ENCODE data around the gene IDNK.
A peak's percentile ranks its signal among the peaks of the same experiment; 100 is the strongest.

The IDNK gene

GRCh38 chr9:83636813-83637212, 13.9 kb downstream of the IDNK start:
- DNase-seq, result peak; percentile 86

GRCh38 chr9:83637389-83637788, 14.4 kb downstream of the IDNK start:
- DNase-seq, result peak; percentile 74

- DNase-seq, result no peak
Observed at GRCh38 chr9:83639266-83639665, 16.3 kb downstream of the IDNK start.

- DNase-seq, result peak; percentile 10
Observed at GRCh38 chr9:83642793-83643192, 19.9 kb downstream of the IDNK start.

GRCh38 chr9:83646500-83647239, 23.7 kb downstream of the IDNK start:
- DNase-seq, result no peak

GRCh38 chr9:83649080-83649479, 26.1 kb downstream of the IDNK start:
- DNase-seq, result peak; percentile 77

GRCh38 chr9:83649515-83649914, 26.6 kb downstream of the IDNK start:
- DNase-seq, result peak; percentile 40

GRCh38 chr9:83651558-83651957, 28.6 kb downstream of the IDNK start:
- no peak for DNase-seq

GRCh38 chr9:83652433-83652832, 29.5 kb downstream of the IDNK start:
- no peak for DNase-seq

GRCh38 chr9:83655433-83655832, 32.5 kb downstream of the IDNK start:
- no peak for DNase-seq

GRCh38 chr9:83656032-83656680, 33.2 kb downstream of the IDNK start:
- DNase-seq, result no peak

GRCh38 chr9:83656952-83657351, 34.0 kb downstream of the IDNK start:
- DNase-seq, result no peak

- DNase-seq, result no peak
Observed at GRCh38 chr9:83662933-83663332, 40.0 kb downstream of the IDNK start.

GRCh38 chr9:83665580-83666200, 42.7 kb downstream of the IDNK start:
- no peak for DNase-seq

- DNase-seq, result no peak
Observed at GRCh38 chr9:83669067-83669466, 46.1 kb downstream of the IDNK start.

GRCh38 chr9:83670381-83670780, 47.4 kb downstream of the IDNK start:
- no peak for DNase-seq

- DNase-seq, result no peak
Observed at GRCh38 chr9:83671451-83671850, 48.5 kb downstream of the IDNK start.

- DNase-seq, result no peak
Observed at GRCh38 chr9:83675466-83675865, 52.5 kb downstream of the IDNK start.

- no peak for DNase-seq
Observed at GRCh38 chr9:83677596-83677995, 54.7 kb downstream of the IDNK start.

- DNase-seq, result no peak
Observed at GRCh38 chr9:83680233-83680632, 57.3 kb downstream of the IDNK start.

GRCh38 chr9:83681490-83681889, 58.5 kb downstream of the IDNK start:
- DNase-seq, result no peak

- peak; percentile 9 for DNase-seq
Observed at GRCh38 chr9:83688921-83689320, 66.0 kb downstream of the IDNK start.

GRCh38 chr9:83691492-83691891, 68.5 kb downstream of the IDNK start:
- DNase-seq, result no peak

Measured in NCI-H69 (cell line).